Measurements from ENCODE around the gene B4GALT1.
A peak's percentile ranks its signal among the peaks of the same experiment; 100 is the strongest.

Gene B4GALT1

DNA sequence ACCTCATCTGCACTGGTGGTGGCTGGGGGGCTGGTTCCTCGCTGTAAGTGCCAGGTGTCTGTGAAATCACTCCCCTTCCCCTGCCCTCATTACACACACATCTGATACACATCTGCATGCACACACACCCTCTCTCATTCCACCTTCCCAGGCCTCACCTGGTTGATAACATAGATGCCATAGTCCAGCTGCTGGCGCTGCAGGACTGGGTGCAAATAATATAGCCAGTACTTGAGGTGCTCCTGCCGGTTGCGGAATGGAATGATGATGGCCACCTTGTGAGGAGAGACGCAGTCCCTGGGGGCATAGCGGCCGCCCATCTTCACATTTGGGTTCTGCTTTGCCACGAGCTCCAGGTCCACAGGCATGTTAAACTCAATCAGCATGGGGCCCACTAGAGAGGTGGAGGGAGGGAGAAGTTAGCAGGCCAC lies 32.1 kb downstream of the B4GALT1 start:
- TF ChIP-seq POLR2A (IDR thresholded peaks at IDR 0.05; ENCODE audit: low read length) (no peak), GATA1 (IDR thresholded peaks at IDR 0.05; ENCODE audit: low read depth, low read length) (no peak)
- no peak for DNase-seq

DNA sequence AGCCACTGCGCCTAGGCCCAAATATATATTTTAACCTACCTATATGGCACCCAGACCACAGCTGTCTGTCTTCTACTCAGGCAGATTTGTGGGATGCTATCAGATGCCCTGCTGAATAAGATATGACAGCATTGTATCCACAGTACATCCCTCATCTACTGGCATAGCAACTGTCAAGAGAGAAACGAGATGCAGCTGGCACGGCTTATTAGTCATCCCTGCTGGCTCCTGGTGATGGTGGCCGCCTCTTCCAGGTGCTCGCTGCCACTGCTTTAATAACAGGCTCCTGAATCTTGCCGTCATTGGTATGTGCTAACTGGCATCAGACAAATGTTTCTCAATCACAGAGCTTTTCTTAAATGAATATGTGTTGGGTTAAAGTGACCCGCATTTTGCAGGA lies 34.0 kb downstream of the B4GALT1 start:
- TF ChIP-seq GATA1 (IDR thresholded peaks at IDR 0.05; ENCODE audit: low read depth, low read length) (no peak), POLR2A (IDR thresholded peaks at IDR 0.05; ENCODE audit: low read length) (no peak)
- DNase-seq: no peak

DNA sequence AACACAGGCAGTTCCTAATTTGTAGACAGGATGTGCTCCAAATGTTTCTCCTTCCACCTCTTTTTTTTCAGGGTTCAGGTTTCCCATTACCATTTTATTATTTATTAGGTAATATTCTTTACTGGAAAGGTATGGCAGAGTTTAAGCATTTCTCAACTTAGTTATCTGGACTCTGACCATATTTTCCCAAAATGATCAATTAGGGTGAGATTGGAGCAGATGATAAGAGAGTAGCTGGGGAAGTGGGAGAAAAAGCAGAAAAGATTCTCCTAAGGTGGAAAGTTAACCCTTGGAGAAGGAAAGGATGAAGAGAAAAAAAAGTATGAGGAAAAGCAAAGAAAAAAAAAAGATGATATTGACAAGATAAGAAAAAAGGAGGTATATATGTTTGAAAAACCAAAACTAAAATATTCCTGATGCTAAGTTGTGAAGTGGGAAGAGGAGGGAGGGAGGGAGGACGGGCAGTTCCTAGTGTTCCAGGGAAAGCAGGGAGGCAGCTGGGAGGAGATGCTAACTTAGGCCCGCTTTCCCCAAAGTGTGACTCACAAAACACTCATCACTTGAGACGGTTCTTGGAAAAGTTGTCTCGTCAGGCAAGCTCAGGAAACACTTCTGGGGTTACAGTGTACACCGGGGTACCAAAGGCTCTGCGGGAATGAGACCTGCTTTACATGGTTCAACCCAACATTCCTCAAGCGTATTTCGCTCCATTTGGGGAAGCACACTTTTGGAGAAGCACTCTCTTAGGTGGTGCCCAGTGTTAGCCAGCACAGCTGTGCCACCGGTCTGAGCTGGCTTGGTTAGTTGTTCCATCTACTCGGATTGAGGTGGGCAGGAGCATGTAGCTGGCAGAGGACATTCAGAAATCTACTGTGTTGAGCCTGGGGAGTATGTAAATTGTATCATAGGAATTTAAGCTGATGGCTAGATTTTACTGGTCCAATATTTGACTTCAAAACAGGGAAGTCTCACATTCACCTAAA lies 35.1 kb downstream of the B4GALT1 start:
- peak in 1 of 2 experiments; percentile 23 for DNase-seq
- TF ChIP-seq GATA1 (IDR thresholded peaks at IDR 0.05; ENCODE audit: low read depth, low read length): no peak
- TF ChIP-seq POLR2A (IDR thresholded peaks at IDR 0.05; ENCODE audit: low read length): no peak

DNA sequence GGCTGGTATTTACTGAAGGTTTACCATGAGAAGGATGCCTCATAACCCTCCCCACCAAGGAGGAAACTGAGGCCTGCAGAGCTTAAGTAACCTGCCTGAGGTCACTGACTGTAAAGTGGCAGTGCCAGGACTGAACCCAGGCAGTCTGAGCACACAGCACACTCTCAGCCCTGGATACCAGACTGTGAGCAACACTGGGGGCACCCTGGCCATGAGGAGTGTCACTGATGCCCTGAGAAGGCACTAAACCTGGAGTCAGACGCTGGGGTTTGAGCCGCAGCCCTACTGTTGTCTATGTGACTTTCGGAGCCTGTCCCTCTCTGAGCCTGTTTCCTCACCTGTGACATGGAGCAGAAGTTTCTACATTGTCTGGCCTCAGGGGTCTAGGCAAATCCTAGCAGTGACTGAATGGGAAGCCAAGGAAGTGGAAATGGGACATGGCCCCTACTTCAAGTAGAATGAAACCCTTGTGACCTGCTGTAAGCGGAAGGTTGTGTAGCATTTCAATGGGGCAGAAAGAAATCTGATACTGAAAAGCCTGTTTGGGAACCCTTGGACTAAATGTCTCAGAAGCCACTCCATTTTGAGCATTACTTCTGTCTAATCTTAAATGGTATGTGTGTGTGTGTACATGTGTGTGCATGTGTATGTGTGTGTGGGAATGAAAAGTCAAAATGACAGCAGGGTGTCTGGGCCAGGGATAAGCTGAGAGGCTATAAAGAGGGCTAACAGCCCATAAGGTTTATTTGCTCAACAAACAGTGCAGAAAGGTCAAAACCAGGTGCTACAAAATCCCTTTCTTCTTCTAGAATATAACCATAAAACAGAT lies 36.0 kb downstream of the B4GALT1 start:
- no peak for TF ChIP-seq GATA1 (IDR thresholded peaks at IDR 0.05; ENCODE audit: low read depth, low read length)
- no peak for TF ChIP-seq POLR2A (IDR thresholded peaks at IDR 0.05; ENCODE audit: low read length)

DNA sequence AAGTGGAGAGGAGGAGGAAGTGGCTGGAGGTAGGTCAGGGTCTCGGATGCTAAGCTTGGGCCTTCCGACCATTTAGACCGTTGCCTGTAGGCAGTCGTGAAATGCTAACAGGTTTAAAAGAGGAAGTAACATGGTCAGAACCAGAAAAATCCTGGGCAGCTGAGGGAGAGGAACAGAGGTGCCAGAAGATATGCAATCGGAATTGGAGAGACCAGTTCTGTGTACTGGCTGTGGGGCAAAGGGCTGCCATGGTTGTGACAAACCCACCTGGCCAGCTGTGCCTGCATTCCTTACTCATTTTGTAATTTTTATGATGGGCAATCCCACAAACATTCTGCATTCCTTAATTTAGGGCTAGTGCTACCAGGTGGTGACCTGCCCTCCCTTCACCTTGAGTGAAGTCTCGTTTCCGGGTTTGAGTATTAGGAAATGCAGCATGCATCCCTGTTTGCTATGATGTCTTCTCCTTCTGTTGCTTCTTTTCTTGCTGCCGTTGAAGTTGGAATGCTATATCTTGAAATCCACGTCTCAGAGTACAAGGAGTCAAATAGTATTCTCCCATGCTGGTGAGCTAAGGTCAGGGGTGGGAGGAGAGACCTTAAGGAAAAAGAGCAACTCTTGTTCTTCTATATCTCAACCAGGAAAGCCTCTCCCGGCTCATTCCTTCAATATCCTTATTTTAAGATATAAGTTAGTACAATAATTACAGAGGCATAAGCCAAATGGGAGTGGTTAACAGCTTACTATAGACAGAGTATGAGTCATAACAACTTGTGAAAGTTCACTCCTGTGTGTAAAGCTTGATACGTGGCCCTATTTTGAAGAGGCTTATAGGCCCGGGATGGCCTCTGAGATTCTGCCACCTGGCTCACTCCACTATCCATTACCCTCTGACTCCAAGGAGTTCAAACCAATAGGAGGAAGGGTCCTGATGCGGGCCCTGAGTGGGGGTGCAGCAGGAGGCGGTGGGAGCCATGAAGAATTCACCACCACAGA lies 37.0 kb downstream of the B4GALT1 start:
- peak in 1 of 2 experiments; percentile 19 for DNase-seq

More for the DNA sequence above, 36.0 kb downstream of the B4GALT1 start:
- DNase-seq: no peak

DNA sequence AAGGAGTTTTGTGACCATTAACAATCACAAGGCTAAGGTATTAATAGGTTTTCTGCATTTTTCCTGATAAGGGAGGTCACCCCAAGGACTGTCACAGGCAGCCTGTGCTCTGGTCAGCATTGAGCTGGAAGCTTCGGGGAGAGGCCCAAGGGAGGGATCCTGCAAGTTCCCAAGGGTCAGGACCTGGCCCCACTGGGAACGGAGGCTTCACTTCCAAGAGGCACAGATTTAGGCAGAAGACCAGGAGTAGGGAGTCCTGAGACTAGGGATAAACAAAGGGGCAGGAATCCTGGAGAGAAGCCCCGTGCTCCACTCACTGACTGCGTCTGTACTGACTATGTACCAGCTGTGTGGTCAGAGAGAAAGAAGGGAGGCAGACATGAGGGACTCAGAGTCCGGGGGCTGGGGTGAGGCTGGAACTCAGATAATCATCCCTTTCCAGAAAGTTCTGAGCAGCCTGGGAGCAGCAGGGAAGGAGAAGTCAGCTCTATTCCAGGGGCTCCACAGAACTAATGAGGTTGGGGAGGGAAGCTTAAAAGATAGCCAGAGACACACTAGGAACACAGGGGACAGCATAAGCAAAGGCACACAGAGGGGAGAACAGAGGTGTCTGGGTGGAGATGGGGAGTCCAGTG lies 37.8 kb downstream of the B4GALT1 start:
- no peak for DNase-seq
- no peak for TF ChIP-seq POLR2A (IDR thresholded peaks at IDR 0.05; ENCODE audit: low read length)
- TF ChIP-seq GATA1 (IDR thresholded peaks at IDR 0.05; ENCODE audit: low read depth, low read length): no peak

More for the DNA sequence above, 37.0 kb downstream of the B4GALT1 start:
- TF ChIP-seq GATA1 (IDR thresholded peaks at IDR 0.05; ENCODE audit: low read depth, low read length) (no peak), POLR2A (IDR thresholded peaks at IDR 0.05; ENCODE audit: low read length) (no peak)

DNA sequence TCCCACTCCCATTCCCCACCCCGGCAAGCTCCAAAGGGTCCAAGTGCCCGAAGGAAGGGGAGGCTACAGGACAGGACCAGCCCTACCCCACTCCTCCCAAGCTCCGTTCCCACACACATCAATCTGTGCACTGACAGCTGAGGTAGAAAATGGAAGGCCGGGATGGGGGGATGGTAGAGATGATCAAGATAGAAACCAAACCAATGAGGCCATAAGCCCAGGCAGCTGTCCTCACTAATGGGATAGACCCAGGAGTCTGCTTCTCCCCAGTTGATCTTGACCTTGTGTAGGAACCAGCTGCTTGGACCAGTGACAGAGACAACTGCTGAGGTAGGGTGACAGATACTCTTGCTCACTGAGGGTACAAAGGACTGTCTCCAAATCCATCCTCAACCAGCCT lies 38.6 kb downstream of the B4GALT1 start:
- TF ChIP-seq GATA1 (IDR thresholded peaks at IDR 0.05; ENCODE audit: low read depth, low read length): no peak
- TF ChIP-seq POLR2A (IDR thresholded peaks at IDR 0.05; ENCODE audit: low read length): no peak
- no peak for DNase-seq

DNA sequence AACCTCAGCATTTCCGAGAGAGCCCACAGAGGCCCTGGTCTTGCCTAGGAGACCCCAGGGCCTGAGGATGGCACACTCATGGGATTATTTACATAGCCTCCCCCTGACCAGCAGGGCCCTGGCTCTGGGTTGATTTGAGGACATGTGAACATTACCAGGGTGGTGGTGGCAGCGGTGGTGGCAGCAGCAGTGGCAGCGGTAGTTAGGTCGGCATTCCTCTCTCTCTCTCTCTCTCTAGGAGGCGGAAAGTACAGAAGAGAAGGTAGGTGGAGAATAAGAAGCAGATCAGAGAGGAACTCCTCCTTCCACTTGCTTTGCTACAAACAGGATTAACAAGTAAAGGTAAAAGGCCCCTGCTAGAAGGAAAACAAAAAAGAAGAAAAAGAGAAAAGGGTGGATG lies 39.3 kb downstream of the B4GALT1 start:
- TF ChIP-seq POLR2A (IDR thresholded peaks at IDR 0.05; ENCODE audit: low read length) (no peak), GATA1 (IDR thresholded peaks at IDR 0.05; ENCODE audit: low read depth, low read length) (no peak)
- no peak for DNase-seq

DNA sequence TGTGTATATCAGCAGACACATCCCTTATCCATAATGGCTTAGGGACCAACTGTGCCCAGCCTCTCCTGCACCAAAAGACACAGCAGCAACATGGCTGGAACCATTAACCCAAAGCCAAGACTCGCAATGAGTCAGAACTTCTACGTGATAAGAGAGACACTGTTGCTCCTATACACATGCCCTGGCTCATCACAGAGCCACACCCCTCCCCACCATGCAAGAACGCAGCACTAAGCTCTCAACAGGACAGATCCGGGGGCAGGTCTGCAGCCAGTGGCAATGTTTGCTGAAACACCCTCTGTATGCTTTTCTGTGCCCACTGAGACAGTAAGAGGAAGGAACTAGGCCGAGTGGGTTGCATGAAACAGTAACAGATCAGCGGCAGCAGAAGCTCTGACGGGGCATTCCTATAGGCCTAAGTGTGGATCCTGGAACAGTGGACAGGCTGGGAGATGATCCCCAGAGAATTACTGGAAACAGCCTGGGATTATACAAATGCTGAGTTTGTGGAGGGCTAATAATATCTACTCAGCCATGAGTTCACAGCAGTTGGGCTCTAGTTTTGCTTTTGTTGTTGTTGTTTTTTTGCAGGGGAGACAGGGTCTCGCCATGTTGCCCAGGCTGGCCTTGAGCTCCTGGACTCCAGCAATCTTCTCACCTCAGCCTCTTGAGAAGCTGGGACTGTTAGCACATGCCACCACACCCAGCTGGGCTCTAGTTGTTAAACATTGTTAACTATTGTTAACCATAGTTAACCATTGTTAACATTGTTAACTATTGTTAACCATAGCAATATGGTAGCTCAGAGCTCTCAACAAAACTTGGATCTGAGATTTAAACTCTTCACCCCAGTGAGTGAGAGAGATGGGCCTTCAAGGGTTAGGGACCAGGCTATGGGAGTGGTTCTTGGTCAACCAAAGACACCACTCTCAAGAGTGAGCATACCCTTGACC lies 41.0 kb downstream of the B4GALT1 start:
- DNase-seq: peak; percentile 68 to 82
- TF ChIP-seq GATA1 (IDR thresholded peaks at IDR 0.05; ENCODE audit: low read depth, low read length) (no peak), POLR2A (IDR thresholded peaks at IDR 0.05; ENCODE audit: low read length) (no peak)

DNA sequence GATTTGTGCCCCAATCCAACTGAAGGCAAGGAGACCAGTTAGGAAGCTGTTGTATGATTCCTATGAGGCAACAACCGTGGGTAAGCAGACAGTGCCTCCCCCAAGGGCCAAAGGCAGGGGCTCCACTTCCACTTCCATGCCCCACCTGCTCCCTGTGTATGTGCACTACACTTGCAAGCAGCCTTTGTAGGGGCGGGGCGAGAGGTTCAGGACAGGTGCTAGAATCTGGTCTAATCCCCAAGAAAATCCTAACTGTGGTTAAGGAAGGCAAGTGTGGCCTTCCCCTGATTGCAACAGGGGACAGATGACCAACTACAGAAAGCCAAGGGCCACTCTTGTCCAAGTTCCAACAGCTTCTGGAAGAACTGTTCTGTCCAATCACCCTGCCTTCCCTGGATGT lies 41.7 kb downstream of the B4GALT1 start:
- no peak for DNase-seq
- TF ChIP-seq GATA1 (IDR thresholded peaks at IDR 0.05; ENCODE audit: low read depth, low read length): no peak
- TF ChIP-seq POLR2A (IDR thresholded peaks at IDR 0.05; ENCODE audit: low read length): no peak

DNA sequence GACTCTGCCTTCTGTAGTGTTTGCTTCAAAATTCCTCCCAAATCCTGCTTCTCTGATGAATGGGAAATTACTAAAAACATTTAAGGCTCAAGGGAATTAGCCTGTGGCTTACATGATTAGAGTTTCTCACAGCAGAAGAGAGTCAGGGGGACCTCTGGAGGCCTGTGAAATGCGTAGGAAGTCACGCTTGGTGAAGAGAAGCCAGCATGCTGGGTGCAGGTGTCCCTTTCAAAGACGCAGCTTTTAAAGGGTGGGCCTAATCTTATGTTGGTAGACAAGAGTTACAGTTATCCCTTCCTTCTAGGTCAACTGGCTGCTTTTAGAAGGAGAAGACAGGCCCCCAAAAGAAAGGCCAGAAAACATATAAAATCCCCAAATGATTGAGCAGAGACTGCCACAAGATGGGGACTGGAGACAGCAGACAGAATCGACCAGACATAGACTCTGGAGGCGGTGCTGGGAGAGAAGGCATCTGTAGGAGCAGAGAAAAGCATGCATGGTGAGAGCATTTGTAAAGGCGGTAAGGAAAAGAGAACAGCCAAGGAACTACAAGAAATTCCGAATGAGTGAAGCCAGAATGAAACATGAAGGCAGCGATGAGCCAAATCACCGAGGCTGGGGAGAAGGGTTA lies 42.3 kb downstream of the B4GALT1 start:
- no peak for DNase-seq
- TF ChIP-seq POLR2A (IDR thresholded peaks at IDR 0.05; ENCODE audit: low read length) (no peak), GATA1 (IDR thresholded peaks at IDR 0.05; ENCODE audit: low read depth, low read length) (no peak)
